Adipocyte (in vitro differentiated cells): ENCODE measurements around the gene WASF2.
"Not testable (repeated sequence)": the region's sequence is repeated elsewhere in the genome, so short reads cannot be mapped to it uniquely, and the experiment has no call there.

ENCODE experiments used
- DNase-seq: peaks from one replicate; pipeline ENCODE4 v3.0.0-alpha.2; 2015; ENCODE audit warnings: low read depth
- H3K27me3 ChIP-seq: replicated peaks from 2 replicates; pipeline ENCODE4 v1.7.0; 2013; ENCODE audit warnings: mild to moderate bottlenecking, low read length, moderate library complexity; ENCODE audit not compliant: control insufficient read depth, insufficient read depth
- H3K36me3 ChIP-seq: 2 replicates; pipeline ENCODE4 v1.7.0; 2013; ENCODE audit warnings: low read length, mild to moderate bottlenecking, moderate library complexity; ENCODE audit not compliant: control insufficient read depth, insufficient read depth, severe bottlenecking
- H3K4me1 ChIP-seq: 2 replicates; pipeline ENCODE4 v1.7.0; 2013; ENCODE audit warnings: mild to moderate bottlenecking, low read length, moderate library complexity; ENCODE audit not compliant: control insufficient read depth, insufficient read depth
- H3K4me3 ChIP-seq: 2 replicates; pipeline ENCODE4 v1.7.0; 2013; ENCODE audit warnings: mild to moderate bottlenecking, low read length, moderate library complexity
- H3K9ac ChIP-seq: 2 replicates; pipeline ENCODE4 v1.7.0; 2013; ENCODE audit warnings: mild to moderate bottlenecking, low read length, moderate library complexity
- H3K9me3 ChIP-seq: 2 replicates; pipeline ENCODE4 v1.7.0; 2013; ENCODE audit warnings: mild to moderate bottlenecking, low read length, moderate library complexity; ENCODE audit not compliant: control insufficient read depth

Gene WASF2

GRCh38 chr1:27468378-27468777 is 21.6 kb downstream of the WASF2 start:
- Histone ChIP-seq H3K36me3 (peaks cover 10% of the 10 kb centered on the region), H3K4me1 (peaks cover 30% of the 10 kb centered on the region)
- H3K4me3 ChIP-seq, H3K9me3 ChIP-seq, DNase-seq, H3K9ac ChIP-seq, H3K27me3 ChIP-seq: not testable (repeated sequence)

- Histone ChIP-seq H3K4me3 (no peak overlapping the region), H3K4me1 (peaks cover 30% of the 10 kb centered on the region), H3K9me3 (no peaks in the 10 kb centered on the region), H3K36me3 (peaks cover 10% of the 10 kb centered on the region), H3K27me3 (no peaks in the 10 kb centered on the region), H3K9ac (no peak overlapping the region)
- no peak for DNase-seq
Measured at GRCh38 chr1:27464926-27465647, 24.9 kb downstream of the WASF2 start.

DNA sequence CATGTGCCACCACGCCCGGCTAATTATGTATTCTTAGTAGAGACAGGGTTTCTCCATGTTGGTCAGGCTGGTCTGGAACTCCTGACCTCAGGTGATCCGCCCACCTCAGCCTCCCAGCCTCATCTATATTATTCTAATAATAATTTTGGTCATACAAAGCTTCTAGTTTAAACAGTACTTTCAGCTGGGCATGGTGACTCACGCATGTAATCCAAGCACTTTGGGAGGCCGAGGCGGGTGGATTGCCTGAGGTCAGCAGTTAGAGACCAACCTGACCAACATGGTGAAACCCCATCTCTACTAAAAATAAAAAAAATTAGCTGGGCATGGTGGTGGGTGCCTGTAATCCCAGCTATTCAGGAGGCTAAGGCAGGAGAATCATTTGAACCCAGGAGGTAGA is 26.1 kb downstream of the WASF2 start:
- H3K4me3 ChIP-seq, H3K27me3 ChIP-seq, DNase-seq, H3K9me3 ChIP-seq, H3K9ac ChIP-seq: not testable (repeated sequence)
- H3K36me3 ChIP-seq = peaks cover 10% of the 10 kb centered on the region
- H3K4me1 ChIP-seq = peaks cover 24% of the 10 kb centered on the region

DNA sequence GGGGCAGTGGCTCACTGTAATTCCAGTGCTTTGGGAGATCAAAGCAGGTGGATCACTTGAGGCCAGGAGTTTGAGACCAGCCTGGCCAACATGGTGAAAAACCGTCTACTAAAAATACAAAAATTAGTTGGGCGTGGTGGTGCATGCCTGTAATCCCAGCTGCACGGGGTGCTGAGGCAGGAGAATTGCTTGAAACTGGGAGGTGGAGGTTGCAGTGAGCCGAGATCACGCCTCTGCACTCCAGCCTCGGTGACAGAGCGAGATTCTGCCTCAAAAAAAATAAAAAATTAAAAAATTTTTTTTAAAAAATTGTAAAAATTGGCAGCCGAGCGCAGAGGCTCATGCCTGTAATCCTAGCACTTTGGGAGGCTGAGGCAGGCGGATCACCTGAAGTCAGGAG is 31.4 kb downstream of the WASF2 start:
- not testable (repeated sequence) for H3K36me3 ChIP-seq, DNase-seq, H3K9ac ChIP-seq, H3K4me3 ChIP-seq, H3K9me3 ChIP-seq, H3K27me3 ChIP-seq, H3K4me1 ChIP-seq

GRCh38 chr1:27455139-27455811 is 34.7 kb downstream of the WASF2 start:
- DNase-seq = no peak
- Histone ChIP-seq H3K4me3 (no peak overlapping the region), H3K4me1 (peaks cover 7% of the 10 kb centered on the region), H3K9me3 (no peaks in the 10 kb centered on the region), H3K9ac (no peak overlapping the region), H3K36me3 (peaks cover 3% of the 10 kb centered on the region), H3K27me3 (no peaks in the 10 kb centered on the region)

- Histone ChIP-seq H3K9ac (no peak overlapping the region), H3K9me3 (no peaks in the 10 kb centered on the region), H3K36me3 (peaks cover 5% of the 10 kb centered on the region), H3K4me1 (peaks cover 7% of the 10 kb centered on the region), H3K27me3 (no peaks in the 10 kb centered on the region), H3K4me3 (no peak overlapping the region)
- no peak for DNase-seq
Measured at GRCh38 chr1:27454610-27455009, 35.4 kb downstream of the WASF2 start.

- H3K9ac ChIP-seq = no peak overlapping the region
- H3K4me3 ChIP-seq = no peak overlapping the region
- peaks cover 25% of the 10 kb centered on the region for H3K36me3 ChIP-seq
- H3K4me1 ChIP-seq = peaks cover 7% of the 10 kb centered on the region
- H3K27me3 ChIP-seq = no peaks in the 10 kb centered on the region
- H3K9me3 ChIP-seq = no peaks in the 10 kb centered on the region
- no peak for DNase-seq
Measured at GRCh38 chr1:27451343-27451742, 38.6 kb downstream of the WASF2 start.

GRCh38 chr1:27448982-27449381 is 41.0 kb downstream of the WASF2 start:
- Histone ChIP-seq H3K36me3 (peaks cover 21% of the 10 kb centered on the region), H3K9ac (no peak overlapping the region), H3K9me3 (no peaks in the 10 kb centered on the region), H3K4me3 (no peak overlapping the region), H3K27me3 (no peaks in the 10 kb centered on the region), H3K4me1 (peaks cover 17% of the 10 kb centered on the region)
- DNase-seq = no peak

DNA sequence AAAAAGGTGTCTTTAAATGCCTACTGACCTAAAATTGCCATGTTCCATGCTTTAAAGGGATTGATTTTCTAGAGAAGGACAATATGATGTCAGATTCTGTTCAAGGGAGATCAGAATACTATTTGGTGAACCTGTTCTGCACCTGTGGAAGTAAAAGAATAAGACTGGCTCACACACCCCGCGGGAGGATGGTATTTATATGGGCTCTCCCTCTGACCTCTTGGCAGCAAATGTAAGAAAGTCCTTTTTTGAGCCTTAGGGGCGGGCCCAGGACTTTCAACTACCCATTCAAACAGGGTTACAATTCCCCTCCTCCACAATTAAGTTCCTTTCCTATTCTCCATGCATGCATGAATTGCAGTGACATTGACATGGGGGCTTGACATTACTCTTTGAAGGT is 42.1 kb downstream of the WASF2 start:
- Histone ChIP-seq H3K9me3 (no peaks in the 10 kb centered on the region), H3K36me3 (peaks cover 21% of the 10 kb centered on the region), H3K4me3 (no peak overlapping the region), H3K4me1 (peaks cover 17% of the 10 kb centered on the region), H3K27me3 (no peaks in the 10 kb centered on the region), H3K9ac (no peak overlapping the region)
- DNase-seq = no peak

DNA sequence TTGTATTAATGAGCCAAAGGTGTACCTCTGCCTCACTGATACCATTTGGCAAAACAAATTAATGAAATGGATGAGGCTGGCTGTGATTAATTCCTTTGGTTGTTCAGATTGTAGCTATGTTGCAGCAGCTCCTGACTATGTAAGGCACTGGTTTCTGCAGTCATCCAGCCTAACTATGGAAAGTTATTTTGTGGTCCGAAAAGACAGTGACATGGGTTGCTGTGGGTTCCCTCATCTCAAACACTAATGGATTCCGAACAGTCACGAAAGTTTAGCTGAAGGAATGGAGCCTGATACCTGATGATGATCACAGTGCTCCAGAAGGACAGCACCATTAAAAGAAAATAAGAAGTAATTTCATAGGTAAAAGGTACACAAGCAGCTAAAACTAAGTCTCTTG is 42.6 kb downstream of the WASF2 start:
- Histone ChIP-seq H3K27me3 (no peaks in the 10 kb centered on the region), H3K9ac (no peak overlapping the region), H3K4me3 (no peak overlapping the region), H3K4me1 (peaks cover 17% of the 10 kb centered on the region), H3K36me3 (peaks cover 21% of the 10 kb centered on the region), H3K9me3 (no peaks in the 10 kb centered on the region)
- no peak for DNase-seq

DNA sequence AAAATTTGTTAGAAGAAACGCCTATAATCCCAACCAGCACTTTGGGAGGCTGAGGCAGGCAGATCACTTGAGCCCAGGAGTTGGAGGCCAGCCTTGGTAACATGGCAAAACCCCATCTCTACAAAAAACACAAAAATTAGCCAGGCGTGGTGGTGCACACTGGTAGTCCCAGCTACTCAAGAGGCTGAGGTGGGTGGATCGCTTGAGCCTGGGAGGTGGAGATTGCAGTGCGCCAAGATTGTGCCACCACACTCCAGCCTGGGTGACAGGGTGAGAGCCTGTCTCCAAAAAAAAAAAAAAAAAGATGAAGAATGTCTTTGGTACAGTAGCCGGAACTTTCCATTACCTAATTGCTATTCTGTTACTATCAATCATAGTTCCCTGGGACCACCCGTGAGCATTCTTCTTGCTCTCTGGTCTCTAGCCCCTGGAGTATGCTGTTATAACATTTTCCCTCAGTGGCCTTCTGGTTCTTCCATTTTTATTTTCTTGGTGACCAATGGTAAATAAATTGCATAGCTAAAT is 43.4 kb downstream of the WASF2 start:
- no peak overlapping the region for H3K4me3 ChIP-seq
- DNase-seq = no peak

More for the DNA sequence above, 43.4 kb downstream of the WASF2 start:
- H3K36me3 ChIP-seq = peaks cover 21% of the 10 kb centered on the region
- H3K4me1 ChIP-seq = peaks cover 16% of the 10 kb centered on the region
- H3K9ac ChIP-seq = no peak overlapping the region
- no peaks in the 10 kb centered on the region for H3K27me3 ChIP-seq
- no peaks in the 10 kb centered on the region for H3K9me3 ChIP-seq
